AG09309 (cell line): ENCODE data around the gene OR2M7.

Experiments used
- DNase-seq: peaks from one replicate; pipeline ENCODE4 v3.0.0-alpha.2; 2010; ENCODE audit warnings: low read depth
- H3K4me3 ChIP-seq: 2 replicates; pipeline ENCODE4 v1.5.1; 2011; ENCODE audit warnings: mild to moderate bottlenecking, low read depth, low read length, moderate library complexity; ENCODE audit not compliant: control insufficient read depth
- CTCF ChIP-seq: IDR thresholded peaks from 2 replicates; pipeline ENCODE4 v1.5.1; 2011; ENCODE audit warnings: mild to moderate bottlenecking, low read depth, low read length, inconsistent platforms; ENCODE audit not compliant: insufficient read depth, control insufficient read depth; ENCODE audit errors: missing control alignments

The OR2M7 gene

GRCh38 chr1:248288391-248288790 is 36.0 kb downstream of the OR2M7 start:
- no peak for DNase-seq
- no peak for TF ChIP-seq CTCF
- no peak overlapping the region for H3K4me3 ChIP-seq

GRCh38 chr1:248277876-248278275 is 46.5 kb downstream of the OR2M7 start, which contains the start of gene OR2T33:
OR2T33 (minus strand) TSS chr1:248277976; CDS start chr1:248273814, 4,162 bp downstream.
- no peak within 1 kb of the TSS for H3K4me3 ChIP-seq
- no peak for TF ChIP-seq CTCF
- DNase-seq = no peak
